Smooth muscle cell (in vitro differentiated cells): Measurements from ENCODE around the gene TSPAN17. TPM values are rescaled to one million over a fixed set of nuclear protein-coding genes. Genes with fewer than 3 reads are reported as not detected.

Source experiments
- DNase-seq: peaks from one replicate; lab custom pipeline; 2025; ENCODE audit not compliant: unreplicated experiment; lab: John Stamatoyannopoulos, UW
- H2AFZ ChIP-seq: fragments of 200-600 bp; sonication (generic); 2 replicates; pipeline ENCODE4 v1.6.0; 2016; ENCODE audit warnings: antibody characterized with exemption, low read depth, mild to moderate bottlenecking
- H3F3A ChIP-seq: fragments of 200-600 bp; sonication (generic); 2 replicates; pipeline ENCODE4 v1.6.0; 2017; ENCODE audit warnings: antibody characterized with exemption, low read depth
- H3K27ac ChIP-seq: fragments of 200-600 bp; sonication (generic); 2 replicates; pipeline ENCODE4 v1.5.1; 2016; ENCODE audit warnings: low read depth, mild to moderate bottlenecking
- H3K27me3 ChIP-seq: fragments of 200-600 bp; sonication (generic); 2 replicates; pipeline ENCODE4 v1.6.1; 2016; ENCODE audit warnings: low read depth, mild to moderate bottlenecking
- H3K36me3 ChIP-seq: fragments of 200-600 bp; sonication (generic); 2 replicates; pipeline ENCODE4 v1.5.1; 2016; ENCODE audit warnings: low read depth
- H3K4me1 ChIP-seq: fragments of 200-600 bp; sonication (generic); 2 replicates; pipeline ENCODE4 v1.5.1; 2016; ENCODE audit warnings: low read depth
- H3K4me2 ChIP-seq: fragments of 200-600 bp; sonication (generic); 2 replicates; pipeline ENCODE4 v1.6.0; 2016; ENCODE audit warnings: mild to moderate bottlenecking
- H3K4me3 ChIP-seq: fragments of 200-600 bp; sonication (generic); 2 replicates; pipeline ENCODE4 v1.5.1; 2016; ENCODE audit warnings: mild to moderate bottlenecking
- H3K79me2 ChIP-seq: fragments of 200-600 bp; sonication (generic); 2 replicates; pipeline ENCODE4 v1.6.0; 2016; ENCODE audit warnings: low read depth, mild to moderate bottlenecking
- H3K9ac ChIP-seq: fragments of 200-600 bp; sonication (generic); 2 replicates; pipeline ENCODE4 v1.6.0; 2016; ENCODE audit warnings: low read depth
- H3K9me3 ChIP-seq: fragments of 200-600 bp; sonication (generic); replicated peaks from 2 replicates; pipeline ENCODE4 v1.5.1; 2016; ENCODE audit warnings: low read depth
- H4K20me1 ChIP-seq: fragments of 200-600 bp; sonication (generic); 2 replicates; pipeline ENCODE4 v1.6.0; 2016; ENCODE audit warnings: low read depth
- WGBS: methylation state at CpG from one replicate; pipeline ENCODE4 v1.1.7; 2016; ENCODE audit warnings: low lambda C conversion rate; 5-methylcytosine and 5-hydroxymethylcytosine counted together
- polyA plus RNA-seq: library from polyadenylated mRNA; unstranded; fragments of >200 nt; fragmentation: Nextera tagmentation; extraction: Ambion mirVana; gene quantifications from 2 replicates; pipeline ENCODE4 v1.2.1, GENCODE V29; 2016
- total RNA-seq: library from RNA; depleted of rRNA; stranded (reverse); fragments of >200 nt; gene quantifications from 2 replicates; pipeline ENCODE4 v1.2.3, GENCODE V29; 2014
- TF ChIP-seq, protein P1 (sequence below): fragments of 200-600 bp; sonication (generic); IDR thresholded peaks from 2 replicates; pipeline ENCODE4 v1.5.1; 2017; ENCODE audit warnings: borderline replicate concordance, mild to moderate bottlenecking, antibody characterized with exemption; ENCODE audit not compliant: insufficient read depth, poor library complexity, severe bottlenecking

The TSPAN17 gene
- total and polyA plus RNA-seq, 2 experiments from 2014 or later = 29.7 to 31.0 TPM

DNA sequence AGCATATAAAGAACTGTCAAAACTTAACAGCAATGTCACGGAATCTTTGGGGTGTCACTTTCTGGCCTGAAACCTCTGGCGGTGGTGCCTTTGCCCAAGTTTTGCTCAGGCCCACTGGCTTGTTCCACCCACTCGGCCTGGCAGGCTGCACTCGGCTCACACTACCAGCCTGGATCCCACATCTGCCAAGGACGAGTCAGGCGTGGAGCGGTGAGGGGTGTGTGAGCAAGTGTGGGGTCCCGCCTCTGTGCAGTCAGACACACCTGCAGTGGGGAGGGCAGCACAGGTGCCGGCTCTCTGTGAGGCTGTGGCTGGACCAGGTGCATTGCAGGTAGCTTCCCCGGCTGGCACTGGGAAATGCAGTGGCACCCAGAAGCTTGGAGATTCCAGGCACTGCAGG lies 40.0 kb downstream of the TSPAN17 start:
- Histone ChIP-seq H3K27me3 (peaks cover 17% of the 10 kb centered on the region), H3K4me3 (no peak overlapping the region), H3F3A (no peaks in the 10 kb centered on the region), H3K4me2 (no peak overlapping the region), H3K27ac (no peak overlapping the region), H4K20me1 (no peaks in the 10 kb centered on the region), H3K4me1 (peaks cover 7% of the 10 kb centered on the region), H3K79me2 (no peaks in the 10 kb centered on the region), H3K9me3 (no peaks in the 10 kb centered on the region), H3K9ac (no peak overlapping the region), H3K36me3 (no peaks in the 10 kb centered on the region), H2AFZ (no peak overlapping the region)
- WGBS = 85% methylated on average over 10 of the region's 10 CpGs
- TF ChIP-seq, protein P1, sequence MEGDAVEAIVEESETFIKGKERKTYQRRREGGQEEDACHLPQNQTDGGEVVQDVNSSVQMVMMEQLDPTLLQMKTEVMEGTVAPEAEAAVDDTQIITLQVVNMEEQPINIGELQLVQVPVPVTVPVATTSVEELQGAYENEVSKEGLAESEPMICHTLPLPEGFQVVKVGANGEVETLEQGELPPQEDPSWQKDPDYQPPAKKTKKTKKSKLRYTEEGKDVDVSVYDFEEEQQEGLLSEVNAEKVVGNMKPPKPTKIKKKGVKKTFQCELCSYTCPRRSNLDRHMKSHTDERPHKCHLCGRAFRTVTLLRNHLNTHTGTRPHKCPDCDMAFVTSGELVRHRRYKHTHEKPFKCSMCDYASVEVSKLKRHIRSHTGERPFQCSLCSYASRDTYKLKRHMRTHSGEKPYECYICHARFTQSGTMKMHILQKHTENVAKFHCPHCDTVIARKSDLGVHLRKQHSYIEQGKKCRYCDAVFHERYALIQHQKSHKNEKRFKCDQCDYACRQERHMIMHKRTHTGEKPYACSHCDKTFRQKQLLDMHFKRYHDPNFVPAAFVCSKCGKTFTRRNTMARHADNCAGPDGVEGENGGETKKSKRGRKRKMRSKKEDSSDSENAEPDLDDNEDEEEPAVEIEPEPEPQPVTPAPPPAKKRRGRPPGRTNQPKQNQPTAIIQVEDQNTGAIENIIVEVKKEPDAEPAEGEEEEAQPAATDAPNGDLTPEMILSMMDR = no peak
- no peak for DNase-seq

DNA sequence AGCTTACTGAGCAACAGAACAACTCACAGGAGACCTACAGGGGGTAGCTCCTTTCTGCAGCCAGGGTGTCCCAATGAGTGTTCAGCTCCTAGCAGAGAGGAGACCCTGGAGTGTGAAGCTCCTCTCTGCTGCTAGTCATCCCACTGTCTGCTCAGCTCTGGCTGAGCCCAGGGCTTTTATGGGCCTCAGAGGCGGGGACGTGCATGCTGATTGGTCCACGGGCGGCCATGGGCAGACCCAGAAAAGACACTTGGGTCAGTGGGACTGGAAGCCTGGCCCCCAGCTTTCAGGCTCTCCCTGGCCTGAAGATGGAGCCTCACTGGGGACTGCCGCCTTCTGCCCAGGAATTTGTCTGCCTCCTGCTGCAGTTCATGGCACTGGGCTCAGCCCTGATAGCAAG lies 40.6 kb downstream of the TSPAN17 start:
- TF ChIP-seq, protein P1 = no peak
- 42% methylated on average over 5 of the region's 5 CpGs for WGBS
- Histone ChIP-seq H4K20me1 (no peaks in the 10 kb centered on the region), H3K27me3 (peaks cover 20% of the 10 kb centered on the region), H3K27ac (no peak overlapping the region), H2AFZ (no peak overlapping the region), H3K4me3 (no peak overlapping the region), H3K36me3 (no peaks in the 10 kb centered on the region), H3K9ac (no peak overlapping the region), H3K9me3 (no peaks in the 10 kb centered on the region), H3F3A (no peaks in the 10 kb centered on the region), H3K4me2 (no peak overlapping the region), H3K4me1 (peaks cover 7% of the 10 kb centered on the region), H3K79me2 (no peaks in the 10 kb centered on the region)
- no peak for DNase-seq

DNA sequence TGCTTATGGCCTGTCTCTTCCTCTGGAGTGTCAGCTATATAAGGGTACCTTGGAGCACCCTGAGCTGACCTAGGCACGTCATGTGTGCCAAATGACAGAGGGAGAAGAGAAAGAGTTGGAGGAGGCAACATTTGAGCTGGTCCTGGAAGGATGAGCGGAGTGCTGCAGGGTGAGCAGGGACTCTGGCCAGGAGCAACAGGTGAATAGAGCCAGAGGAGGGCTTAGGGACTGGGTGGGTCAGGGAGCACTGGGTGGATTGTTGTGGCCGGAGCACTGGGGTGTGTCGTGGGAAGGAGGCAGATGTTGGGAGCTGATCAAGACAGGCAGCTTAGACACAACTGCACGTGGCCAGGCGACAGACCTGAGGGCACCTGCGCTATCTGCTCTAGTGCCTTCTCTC lies 43.6 kb downstream of the TSPAN17 start:
- H3K9me3 ChIP-seq = no peaks in the 10 kb centered on the region
- H3K27me3 ChIP-seq = peaks cover 22% of the 10 kb centered on the region
- no peaks in the 10 kb centered on the region for H3F3A ChIP-seq
- TF ChIP-seq, protein P1 = no peak
- no peak overlapping the region for H3K9ac ChIP-seq
- no peaks in the 10 kb centered on the region for H3K36me3 ChIP-seq
- no peak overlapping the region for H3K27ac ChIP-seq
- DNase-seq = no peak
- H3K79me2 ChIP-seq = no peaks in the 10 kb centered on the region
- H2AFZ ChIP-seq = no peak overlapping the region
- no peak overlapping the region for H3K4me2 ChIP-seq
- peaks cover 7% of the 10 kb centered on the region for H3K4me1 ChIP-seq
- no peaks in the 10 kb centered on the region for H4K20me1 ChIP-seq
- no peak overlapping the region for H3K4me3 ChIP-seq
- WGBS = 88% methylated on average over 7 of the region's 7 CpGs

DNA sequence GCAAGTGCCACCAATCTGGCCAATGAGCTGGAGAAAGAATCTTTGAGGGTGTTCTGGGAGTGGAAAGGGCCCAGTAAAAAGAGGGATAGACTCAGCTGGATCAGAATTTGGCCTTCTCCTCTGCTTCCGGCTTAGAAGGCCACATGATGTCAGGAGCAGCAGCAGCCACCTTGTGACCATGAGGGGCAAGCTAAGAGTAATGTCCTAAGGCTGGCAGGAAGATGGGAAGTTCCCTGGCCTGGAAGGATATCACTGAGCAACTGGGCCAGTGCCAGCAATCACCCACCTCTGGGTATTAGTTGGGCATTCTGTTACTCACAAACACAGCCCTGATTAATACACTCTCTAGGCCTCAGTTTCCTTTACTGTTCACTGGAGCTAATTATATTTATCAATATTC lies 44.2 kb downstream of the TSPAN17 start:
- Histone ChIP-seq H2AFZ (no peak overlapping the region), H3K4me2 (no peak overlapping the region), H3K79me2 (no peaks in the 10 kb centered on the region), H3K9me3 (no peaks in the 10 kb centered on the region), H3K4me3 (no peak overlapping the region), H3K9ac (no peak overlapping the region), H3K36me3 (no peaks in the 10 kb centered on the region), H3K27ac (no peak overlapping the region), H3F3A (no peaks in the 10 kb centered on the region), H3K4me1 (peaks cover 7% of the 10 kb centered on the region), H3K27me3 (peaks cover 22% of the 10 kb centered on the region), H4K20me1 (no peaks in the 10 kb centered on the region)
- 100% methylated on average over 1 of the region's 1 CpG for WGBS
- no peak for DNase-seq
- TF ChIP-seq, protein P1 = no peak
